Sigmoid colon (tissue), 3 donors: ENCODE data around the gene FSTL4.

Experiments
- POLR2A ChIP-seq, 2 donors: fragments of 450-650 bp; IDR thresholded peaks; one replicate each; pipeline ENCODE4 v1.6.1; 2016; ENCODE audit warnings: antibody characterized with exemption in 2 of 2, mild to moderate bottlenecking in 2 of 2, moderate library complexity in 2 of 2
- TF ChIP-seq, protein P1 (sequence below), 4 experiments: fragments of 450-650 bp in 3 of 4; fragments of 200-600 bp in 1 of 4; IDR thresholded peaks; one replicate each; pipeline ENCODE4 v1.5.1; 2016 to 2019; ENCODE audit warnings: antibody characterized with exemption in 4 of 4, mild to moderate bottlenecking in 3 of 4, moderate library complexity in 2 of 4

DNA sequence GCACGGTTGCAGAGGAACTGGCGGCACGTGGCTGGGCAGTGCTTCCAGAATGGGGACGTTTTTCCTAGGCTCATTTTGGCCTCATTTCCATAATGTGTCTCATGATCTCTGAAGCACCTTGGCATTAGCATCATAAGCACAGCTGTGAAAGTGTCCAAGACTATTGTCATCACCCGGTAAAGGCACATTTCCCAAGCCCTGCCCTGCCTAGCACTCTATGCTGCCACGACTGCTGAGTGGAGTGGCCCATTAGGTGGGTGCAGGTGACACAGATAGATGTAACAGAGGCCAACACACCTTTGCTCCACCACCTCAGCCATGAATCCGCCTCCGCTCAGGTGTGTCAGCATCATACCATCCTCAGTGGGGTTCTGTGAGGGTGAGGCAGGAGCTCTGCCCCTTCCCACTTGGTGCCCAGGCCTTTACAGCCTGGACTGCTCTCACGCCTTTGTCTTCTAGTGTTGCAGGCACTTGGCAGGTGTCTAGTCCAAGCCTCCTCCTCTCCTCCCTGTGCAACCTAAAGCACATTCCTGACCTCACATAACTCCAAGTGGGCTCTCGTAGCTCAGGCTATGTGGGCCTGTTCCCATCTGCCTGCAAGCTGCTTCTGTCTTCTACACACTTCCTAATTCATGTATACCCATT is 213.0 kb downstream of the FSTL4 start:
- TF ChIP-seq, protein P1, sequence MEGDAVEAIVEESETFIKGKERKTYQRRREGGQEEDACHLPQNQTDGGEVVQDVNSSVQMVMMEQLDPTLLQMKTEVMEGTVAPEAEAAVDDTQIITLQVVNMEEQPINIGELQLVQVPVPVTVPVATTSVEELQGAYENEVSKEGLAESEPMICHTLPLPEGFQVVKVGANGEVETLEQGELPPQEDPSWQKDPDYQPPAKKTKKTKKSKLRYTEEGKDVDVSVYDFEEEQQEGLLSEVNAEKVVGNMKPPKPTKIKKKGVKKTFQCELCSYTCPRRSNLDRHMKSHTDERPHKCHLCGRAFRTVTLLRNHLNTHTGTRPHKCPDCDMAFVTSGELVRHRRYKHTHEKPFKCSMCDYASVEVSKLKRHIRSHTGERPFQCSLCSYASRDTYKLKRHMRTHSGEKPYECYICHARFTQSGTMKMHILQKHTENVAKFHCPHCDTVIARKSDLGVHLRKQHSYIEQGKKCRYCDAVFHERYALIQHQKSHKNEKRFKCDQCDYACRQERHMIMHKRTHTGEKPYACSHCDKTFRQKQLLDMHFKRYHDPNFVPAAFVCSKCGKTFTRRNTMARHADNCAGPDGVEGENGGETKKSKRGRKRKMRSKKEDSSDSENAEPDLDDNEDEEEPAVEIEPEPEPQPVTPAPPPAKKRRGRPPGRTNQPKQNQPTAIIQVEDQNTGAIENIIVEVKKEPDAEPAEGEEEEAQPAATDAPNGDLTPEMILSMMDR (IDR thresholded peaks at IDR 0.05), result no peak
- TF ChIP-seq POLR2A (IDR thresholded peaks at IDR 0.05), result no peak
